HG02938 (cell line): ENCODE results near the gene CFL1.
A peak's percentile ranks its signal among the peaks of the same experiment; 100 is the strongest.
"Not testable (repeated sequence)": the region's sequence is repeated elsewhere in the genome, so short reads cannot be mapped to it uniquely, and the experiment has no call there.

Experiments
- ATAC-seq: cut with Tn5 transposase; IDR thresholded peaks from one replicate; pipeline ENCODE4 v1.9.1; 2021; ENCODE audit warnings: mild to moderate bottlenecking, moderate library complexity; ENCODE audit not compliant: unreplicated experiment

CFL1 gene

GRCh38 chr11:65859812-65860277, 1.9 kb upstream of the CFL1 start:
- ATAC-seq, result peak; percentile 0

GRCh38 chr11:65859095-65859811, 1.3 kb upstream of the CFL1 start:
- ATAC-seq, result peak; percentile 50

GRCh38 chr11:65858681-65859087, 704 bp upstream of the CFL1 start:
- ATAC-seq, result no peak

- ATAC-seq, result peak; percentile 5
Observed at GRCh38 chr11:65857500-65857852, 504 bp downstream of the CFL1 start.

GRCh38 chr11:65856689-65857499, 1.1 kb downstream of the CFL1 start:
- peak; percentile 18 for ATAC-seq

GRCh38 chr11:65855927-65856363, 2.0 kb downstream of the CFL1 start:
- ATAC-seq, result no peak

- no peak for ATAC-seq
Observed at GRCh38 chr11:65854852-65855837, 2.8 kb downstream of the CFL1 start.

GRCh38 chr11:65854161-65854592, 3.8 kb downstream of the CFL1 start:
- ATAC-seq, result no peak

- ATAC-seq, result no peak
Observed at GRCh38 chr11:65853246-65853979, 4.6 kb downstream of the CFL1 start.

GRCh38 chr11:65852508-65853245, 5.3 kb downstream of the CFL1 start:
- no peak for ATAC-seq

GRCh38 chr11:65851811-65852507, 6.0 kb downstream of the CFL1 start:
- ATAC-seq, result no peak

GRCh38 chr11:65851083-65851579, 6.8 kb downstream of the CFL1 start:
- ATAC-seq, result no peak

GRCh38 chr11:65850217-65851082, 7.5 kb downstream of the CFL1 start:
- ATAC-seq, result no peak

- no peak for ATAC-seq
Observed at GRCh38 chr11:65849771-65850216, 8.2 kb downstream of the CFL1 start.

GRCh38 chr11:65849366-65849765, 8.6 kb downstream of the CFL1 start:
- ATAC-seq, result no peak

- not testable (repeated sequence) for ATAC-seq
Observed at GRCh38 chr11:65848693-65849092, 9.3 kb downstream of the CFL1 start.

GRCh38 chr11:65847746-65848145, 10.2 kb downstream of the CFL1 start:
- ATAC-seq, result no peak
